GM18505 (cell line): ENCODE results near the gene IL20RA.

ENCODE experiments used
- ATAC-seq: cut with Tn5 transposase; IDR thresholded peaks from one replicate; pipeline ENCODE4 v1.9.1; 2021; ENCODE audit not compliant: unreplicated experiment
- POLR2A ChIP-seq: IDR thresholded peaks from 4 replicates; pipeline ENCODE4 v1.6.1; 2011; ENCODE audit warnings: borderline replicate concordance; ENCODE audit not compliant: insufficient read depth, insufficient read length; ENCODE audit errors: extremely low read depth

The IL20RA gene

GRCh38 chr6:137025786-137026730 is 18.7 kb downstream of the IL20RA start:
- TF ChIP-seq POLR2A = no peak
- no peak for ATAC-seq

- no peak for ATAC-seq
- no peak for TF ChIP-seq POLR2A
Observed at GRCh38 chr6:137024237-137024990, 20.4 kb downstream of the IL20RA start.

GRCh38 chr6:137020776-137021175 is 24.0 kb downstream of the IL20RA start:
- ATAC-seq = no peak
- no peak for TF ChIP-seq POLR2A

- no peak for ATAC-seq
- TF ChIP-seq POLR2A = no peak
Observed at GRCh38 chr6:137019476-137020272, 25.1 kb downstream of the IL20RA start.

- ATAC-seq = no peak
- no peak for TF ChIP-seq POLR2A
Observed at GRCh38 chr6:137017081-137017480, 27.7 kb downstream of the IL20RA start.

- TF ChIP-seq POLR2A = no peak
- no peak for ATAC-seq
Observed at GRCh38 chr6:137016356-137016755, 28.4 kb downstream of the IL20RA start.

- TF ChIP-seq POLR2A = no peak
- ATAC-seq = no peak
Observed at GRCh38 chr6:137015943-137016342, 28.8 kb downstream of the IL20RA start.

- ATAC-seq = no peak
Observed at GRCh38 chr6:137013738-137014602, 30.8 kb downstream of the IL20RA start.

GRCh38 chr6:137013031-137013430 is 31.7 kb downstream of the IL20RA start:
- ATAC-seq = no peak
- no peak for TF ChIP-seq POLR2A

More at GRCh38 chr6:137013738-137014602, 30.8 kb downstream of the IL20RA start:
- no peak for TF ChIP-seq POLR2A

- no peak for TF ChIP-seq POLR2A
Observed at GRCh38 chr6:137011406-137011805, 33.4 kb downstream of the IL20RA start.

GRCh38 chr6:137010128-137010718 is 34.5 kb downstream of the IL20RA start:
- no peak for TF ChIP-seq POLR2A

More at GRCh38 chr6:137011406-137011805, 33.4 kb downstream of the IL20RA start:
- no peak for ATAC-seq

GRCh38 chr6:137008204-137008603 is 36.6 kb downstream of the IL20RA start:
- no peak for ATAC-seq
- no peak for TF ChIP-seq POLR2A

More at GRCh38 chr6:137010128-137010718, 34.5 kb downstream of the IL20RA start:
- no peak for ATAC-seq
